Measurements from ENCODE around the gene RBM39.

The RBM39 gene

GRCh38 chr20:35657271-35657670 lies 84.8 kb downstream of the RBM39 start:
- Histone ChIP-seq H3K27ac (no peak overlapping the region), H3K9ac (no peak overlapping the region), H3K4me2 (no peak overlapping the region), H3K79me2 (ENCODE audit: insufficient read depth, low read depth) (peaks cover 100% of the 10 kb centered on the region), H3K36me3 (ENCODE audit: insufficient read depth) (peaks cover 6% of the 10 kb centered on the region; the same call in 1 of the 2 replicates), H3K4me1 (ENCODE audit: low read depth, poor library complexity, severe bottlenecking) (peaks cover 53% of the 10 kb centered on the region), H3K27me3 (ENCODE audit: insufficient read depth, low read depth) (no peaks in the 10 kb centered on the region), H4K20me1 (ENCODE audit: insufficient read depth) (peaks cover 69% of the 10 kb centered on the region), H3K4me3 (IDR thresholded peaks at IDR 0.05; ENCODE audit: insufficient read depth, low read depth, low read length) (no peak overlapping the region), H2AFZ (ENCODE audit: low read depth) (no peak overlapping the region)
- no peak for TF ChIP-seq CTCF (conservative IDR thresholded peaks at IDR 0.05; ENCODE audit: low read depth, low read length)

- peaks cover 36% of the 10 kb centered on the region for H3K4me1 ChIP-seq (ENCODE audit: low read depth, poor library complexity, severe bottlenecking)
- H3K36me3 ChIP-seq (ENCODE audit: insufficient read depth): peaks cover 6% of the 10 kb centered on the region; the same call in 1 of the 2 replicates
- no peak overlapping the region for H3K4me3 ChIP-seq (IDR thresholded peaks at IDR 0.05; ENCODE audit: insufficient read depth, low read depth, low read length)
- peaks cover 49% of the 10 kb centered on the region for H4K20me1 ChIP-seq (ENCODE audit: insufficient read depth)
- no peak overlapping the region for H2AFZ ChIP-seq (ENCODE audit: low read depth)
- no peak overlapping the region for H3K9ac ChIP-seq
- H3K27ac ChIP-seq: no peak overlapping the region
- no peaks in the 10 kb centered on the region for H3K27me3 ChIP-seq (ENCODE audit: insufficient read depth, low read depth)
- TF ChIP-seq CTCF (conservative IDR thresholded peaks at IDR 0.05; ENCODE audit: low read depth, low read length): no peak
- no peak overlapping the region for H3K4me2 ChIP-seq
- peaks cover 100% of the 10 kb centered on the region for H3K79me2 ChIP-seq (ENCODE audit: insufficient read depth, low read depth)
Observed at GRCh38 chr20:35654415-35654814, 87.6 kb downstream of the RBM39 start.

- Histone ChIP-seq H4K20me1 (ENCODE audit: insufficient read depth) (peaks cover 44% of the 10 kb centered on the region), H3K4me1 (ENCODE audit: low read depth, poor library complexity, severe bottlenecking) (peaks cover 36% of the 10 kb centered on the region), H3K79me2 (ENCODE audit: insufficient read depth, low read depth) (peaks cover 100% of the 10 kb centered on the region), H3K9ac (no peak overlapping the region), H3K4me3 (IDR thresholded peaks at IDR 0.05; ENCODE audit: insufficient read depth, low read depth, low read length) (no peak overlapping the region), H3K36me3 (ENCODE audit: insufficient read depth) (peaks cover 6% of the 10 kb centered on the region; the same call in 1 of the 2 replicates), H2AFZ (ENCODE audit: low read depth) (no peak overlapping the region), H3K27ac (no peak overlapping the region), H3K27me3 (ENCODE audit: insufficient read depth, low read depth) (no peaks in the 10 kb centered on the region), H3K4me2 (no peak overlapping the region)
- TF ChIP-seq CTCF (conservative IDR thresholded peaks at IDR 0.05; ENCODE audit: low read depth, low read length): no peak
Observed at GRCh38 chr20:35653893-35654292, 88.2 kb downstream of the RBM39 start.

All from KMS-11 (cell line).